ENCODE data around the gene TMEM222. TPM values are rescaled to one million over a fixed set of nuclear protein-coding genes. Genes with fewer than 3 reads are reported as not detected.

TMEM222 gene
- polyA plus RNA-seq, 1 donor (not counting 4 experiments of a cell fraction or from before 2014, with no cell fraction given), result 23.7 TPM

- Histone ChIP-seq H3K4me2 (ENCODE audit: control insufficient read depth, extremely low read depth, insufficient read depth, low read depth, low read length) (peak overlapping the region; percentile 7), H3K36me3 (ENCODE audit: control insufficient read depth in 2 of 2, extremely low read depth in 1 of 2, insufficient read depth in 2 of 2, low read length in 2 of 2) (peaks cover 11% of the 10 kb centered on the region in 2 experiments), H4K20me1 (ENCODE audit: control insufficient read depth, extremely low read depth, insufficient read depth, low read length) (no peaks in the 10 kb centered on the region), H3K9me1 (ENCODE audit: control insufficient read depth, extremely low read depth, insufficient read depth, low read length) (no peaks in the 10 kb centered on the region), H3K27ac (ENCODE audit: control insufficient read depth, insufficient read depth, low read length) (no peak overlapping the region), H3K4me1 (ENCODE audit: control insufficient read depth, extremely low read depth, insufficient read depth, low read length) (peaks cover 33% of the 10 kb centered on the region), H3K9me3 (ENCODE audit: control insufficient read depth, low read depth, low read length) (no peaks in the 10 kb centered on the region), H3K79me2 (ENCODE audit: control insufficient read depth, insufficient read depth, low read length) (peaks cover 9% of the 10 kb centered on the region), H3K4me3 (ENCODE audit: control insufficient read depth in 2 of 3, extremely low read depth in 1 of 3, insufficient read depth in 2 of 3, low read depth in 1 of 3, low read length in 3 of 3) (no peak overlapping the region), H3K9ac (ENCODE audit: control insufficient read depth, extremely low read depth, insufficient read depth, low read length) (no peak overlapping the region), H3K27me3 (ENCODE audit: control insufficient read depth, extremely low read depth, insufficient read depth, low read length) (no peaks in the 10 kb centered on the region), H2AFZ (ENCODE audit: control insufficient read depth, low read length) (no peak overlapping the region)
- dilution Hi-C loops (cut with MboI; ENCODE audit: extremely low pct_ligation_motif_present, low sequenced_read_pairs), result no loop called here
- FAIRE-seq, result no peak
- no peak for TF ChIP-seq EZH2 (IDR thresholded peaks at IDR 0.05; ENCODE audit: low read length)
- TF ChIP-seq CTCF (optimal IDR thresholded peaks at IDR 0.05 in 1 of 3, IDR thresholded peaks at IDR 0.05 in 1 of 3, conservative IDR thresholded peaks at IDR 0.05 in 1 of 3; ENCODE audit: extremely low read depth in 1 of 3, insufficient read depth in 2 of 3, low read length in 3 of 3), result no peak
- no peak for DNase-seq (ENCODE audit: low read depth, low spot score)
Observed at GRCh38 chr1:27346991-27347624, 25.1 kb downstream of the TMEM222 start.

GRCh38 chr1:27348861-27349783 is 27.2 kb downstream of the TMEM222 start:
- dilution Hi-C loops (cut with MboI; ENCODE audit: extremely low pct_ligation_motif_present, low sequenced_read_pairs), result no loop called here
- H2AFZ ChIP-seq (ENCODE audit: control insufficient read depth, low read length), result peak overlapping the region; percentile 30
- peak overlapping the region in 2 of 3 experiments; percentile 49 to 52 for H3K4me3 ChIP-seq (ENCODE audit: control insufficient read depth in 2 of 3, extremely low read depth in 1 of 3, insufficient read depth in 2 of 3, low read depth in 1 of 3, low read length in 3 of 3)
- DNase-seq (ENCODE audit: low read depth, low spot score), result peak; percentile 46
- H3K9me3 ChIP-seq (ENCODE audit: control insufficient read depth, low read depth, low read length), result no peaks in the 10 kb centered on the region
- H3K9me1 ChIP-seq (ENCODE audit: control insufficient read depth, extremely low read depth, insufficient read depth, low read length), result no peaks in the 10 kb centered on the region
- H3K4me2 ChIP-seq (ENCODE audit: control insufficient read depth, extremely low read depth, insufficient read depth, low read depth, low read length), result peak overlapping the region; percentile 77
- no peaks in the 10 kb centered on the region for H4K20me1 ChIP-seq (ENCODE audit: control insufficient read depth, extremely low read depth, insufficient read depth, low read length)
- H3K4me1 ChIP-seq (ENCODE audit: control insufficient read depth, extremely low read depth, insufficient read depth, low read length), result peaks cover 18% of the 10 kb centered on the region
- H3K27ac ChIP-seq (ENCODE audit: control insufficient read depth, insufficient read depth, low read length), result peak overlapping the region; percentile 54
- H3K9ac ChIP-seq (ENCODE audit: control insufficient read depth, extremely low read depth, insufficient read depth, low read length), result peak overlapping the region; percentile 54
- peaks cover 3% of the 10 kb centered on the region for H3K79me2 ChIP-seq (ENCODE audit: control insufficient read depth, insufficient read depth, low read length)
- peaks cover 11 to 15% of the 10 kb centered on the region in 2 experiments for H3K36me3 ChIP-seq (ENCODE audit: control insufficient read depth in 2 of 2, extremely low read depth in 1 of 2, insufficient read depth in 2 of 2, low read length in 2 of 2)
- H3K27me3 ChIP-seq (ENCODE audit: control insufficient read depth, extremely low read depth, insufficient read depth, low read length), result no peaks in the 10 kb centered on the region
- no peak for TF ChIP-seq EZH2 (IDR thresholded peaks at IDR 0.05; ENCODE audit: low read length)
- peak in 1 of 3 experiments; percentile 4 for TF ChIP-seq CTCF (optimal IDR thresholded peaks at IDR 0.05 in 1 of 3, IDR thresholded peaks at IDR 0.05 in 1 of 3, conservative IDR thresholded peaks at IDR 0.05 in 1 of 3; ENCODE audit: extremely low read depth in 1 of 3, insufficient read depth in 2 of 3, low read length in 3 of 3)
- FAIRE-seq, result no peak

Measured in keratinocyte (primary cell).